Measurements from ENCODE around the gene PIR.

DNA sequence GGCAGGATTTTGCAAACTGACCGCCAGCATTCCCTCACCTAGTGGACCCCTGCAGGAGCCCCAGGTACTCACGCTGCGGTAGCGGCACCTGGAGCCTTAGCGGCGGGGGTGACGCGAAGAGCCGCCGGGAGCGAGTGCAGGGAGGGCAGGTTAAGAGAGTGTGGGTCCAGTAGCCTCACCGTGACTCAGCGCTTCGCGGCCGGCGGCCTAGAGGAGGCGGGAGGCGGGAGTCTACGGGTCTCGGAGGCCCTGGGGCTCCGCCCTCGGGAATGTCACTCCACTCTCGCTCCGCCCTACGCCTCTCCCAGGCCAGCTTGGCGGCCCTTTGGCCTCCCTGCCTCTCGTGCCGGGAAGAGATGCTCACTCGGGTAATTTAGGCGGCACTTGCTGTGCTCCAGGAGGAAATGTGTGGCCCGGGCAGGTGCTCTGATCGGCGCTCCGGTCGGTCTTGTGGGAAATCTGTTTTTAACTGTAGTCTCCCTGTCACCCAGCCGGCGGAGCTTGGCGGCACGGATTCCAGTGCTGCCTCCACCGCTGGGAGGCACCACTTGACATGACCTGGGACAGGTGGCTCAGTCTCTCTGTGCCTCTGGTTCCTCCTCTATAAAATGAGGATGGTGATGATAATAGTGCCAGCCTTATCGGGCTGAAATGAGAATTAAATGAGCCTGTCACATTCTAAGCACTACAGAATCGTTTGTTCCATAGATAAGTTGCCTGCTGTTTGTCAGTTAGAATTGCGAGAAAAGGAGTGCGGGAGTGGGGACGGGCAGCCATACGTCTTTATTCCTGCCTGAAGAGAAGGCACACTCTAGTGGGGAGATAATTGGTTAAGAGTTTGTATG lies at the start of gene PIR:
- TF ChIP-seq CTCF (conservative IDR thresholded peaks at IDR 0.05; ENCODE audit: low read length), result peak; percentile 66
- no peak for TF ChIP-seq EZH2phosphoT487 (IDR thresholded peaks at IDR 0.05; ENCODE audit: borderline replicate concordance, low read depth, low read length)
